Suppressor macrophage treated with lipopolysaccharide for 1 hour (primary cell): ENCODE data around the gene ZNF584.
A peak's percentile ranks its signal among the peaks of the same experiment; 100 is the strongest.

Experiments used
- DNase-seq, 3 donors: peaks; one replicate each; pipeline ENCODE4 v3.0.0-alpha.2; 2020 to 2022

Gene ZNF584

DNA sequence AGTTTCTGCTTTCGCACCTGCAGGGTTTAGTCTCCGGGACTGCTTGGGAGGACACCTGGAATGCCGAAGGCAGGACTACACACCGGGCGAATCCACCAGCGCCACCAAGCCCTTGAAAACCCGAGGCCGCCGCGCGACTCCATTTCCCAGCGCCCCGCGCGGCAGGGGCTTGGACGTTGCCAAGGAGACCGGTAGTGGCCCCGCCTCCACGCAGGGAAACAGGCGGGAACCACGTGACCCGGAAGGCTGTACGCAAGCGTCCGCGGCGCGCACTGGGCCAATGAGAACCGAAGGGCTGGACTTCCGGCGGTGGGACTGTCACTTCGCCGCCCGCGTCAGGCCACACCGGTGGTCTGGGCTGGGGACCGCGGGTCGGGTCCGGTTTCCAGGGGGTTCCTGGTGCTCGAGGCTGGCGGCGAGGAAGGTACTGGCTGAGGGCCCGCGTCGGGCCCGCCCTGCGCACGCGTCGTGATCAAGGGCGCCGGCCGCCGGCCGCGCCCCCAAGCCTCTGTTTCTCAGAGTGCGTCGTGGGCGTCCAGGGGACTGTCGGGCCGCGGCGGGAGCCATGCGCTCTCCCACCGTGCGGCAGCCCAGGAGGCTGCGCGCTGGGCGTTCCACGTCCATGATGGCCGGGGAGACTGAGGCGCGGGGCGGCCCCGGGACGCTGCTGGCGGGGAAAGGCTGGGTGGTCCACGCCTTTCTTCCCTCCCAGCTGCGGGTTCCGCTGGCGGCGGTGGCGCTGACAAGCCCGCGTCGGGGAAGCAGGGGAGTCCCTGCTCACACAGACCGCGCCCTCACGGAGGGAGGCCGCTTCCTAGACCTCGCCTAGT is 58.5 kb downstream of the ZNF584 start, which contains the start of gene ZNF324:
Gene ZNF324 (plus strand): TSS at position 321 of the 830 bp plus-strand sequence. CDS start 2,106 bp downstream, outside the sequence.
- peak; percentile 99 to 100 (median 100) for DNase-seq
